Vagina (tissue), 2 donors: Measurements from ENCODE around the gene ACP7.

Experiments
- POLR2A ChIP-seq, 2 donors: fragments of 450-650 bp; IDR thresholded peaks; one replicate each; pipeline ENCODE4 v1.6.1; 2017; ENCODE audit warnings: antibody characterized with exemption in 2 of 2, mild to moderate bottlenecking in 2 of 2, moderate library complexity in 2 of 2
- POLR2AphosphoS5 ChIP-seq, 2 donors: sonication (generic); formaldehyde crosslinking; IDR thresholded peaks; one replicate each; pipeline ENCODE4 v1.9.0; 2017; ENCODE audit warnings: antibody characterized with exemption in 2 of 2, mild to moderate bottlenecking in 2 of 2, low read depth in 1 of 2; ENCODE audit not compliant: insufficient read depth in 1 of 2
- TF ChIP-seq, protein P1 (sequence below), 3 experiments: fragments of 450-650 bp in 2 of 3; fragments of 200-600 bp in 1 of 3; sonication (generic) in 1 of 3; IDR thresholded peaks; one replicate each; pipeline ENCODE4 v1.5.1; 2017 to 2019; ENCODE audit warnings: antibody characterized with exemption in 3 of 3, mild to moderate bottlenecking in 2 of 3, moderate library complexity in 2 of 3

- TF ChIP-seq, protein P1, sequence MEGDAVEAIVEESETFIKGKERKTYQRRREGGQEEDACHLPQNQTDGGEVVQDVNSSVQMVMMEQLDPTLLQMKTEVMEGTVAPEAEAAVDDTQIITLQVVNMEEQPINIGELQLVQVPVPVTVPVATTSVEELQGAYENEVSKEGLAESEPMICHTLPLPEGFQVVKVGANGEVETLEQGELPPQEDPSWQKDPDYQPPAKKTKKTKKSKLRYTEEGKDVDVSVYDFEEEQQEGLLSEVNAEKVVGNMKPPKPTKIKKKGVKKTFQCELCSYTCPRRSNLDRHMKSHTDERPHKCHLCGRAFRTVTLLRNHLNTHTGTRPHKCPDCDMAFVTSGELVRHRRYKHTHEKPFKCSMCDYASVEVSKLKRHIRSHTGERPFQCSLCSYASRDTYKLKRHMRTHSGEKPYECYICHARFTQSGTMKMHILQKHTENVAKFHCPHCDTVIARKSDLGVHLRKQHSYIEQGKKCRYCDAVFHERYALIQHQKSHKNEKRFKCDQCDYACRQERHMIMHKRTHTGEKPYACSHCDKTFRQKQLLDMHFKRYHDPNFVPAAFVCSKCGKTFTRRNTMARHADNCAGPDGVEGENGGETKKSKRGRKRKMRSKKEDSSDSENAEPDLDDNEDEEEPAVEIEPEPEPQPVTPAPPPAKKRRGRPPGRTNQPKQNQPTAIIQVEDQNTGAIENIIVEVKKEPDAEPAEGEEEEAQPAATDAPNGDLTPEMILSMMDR (IDR thresholded peaks at IDR 0.05), result no peak
- TF ChIP-seq POLR2A (IDR thresholded peaks at IDR 0.05) (no peak), POLR2AphosphoS5 (IDR thresholded peaks at IDR 0.05; ENCODE audit: insufficient read depth in 1 of 2, low read depth in 1 of 2) (no peak)
These were observed 49.5 kb downstream of the ACP7 start for GRCh38 chr19:39133431-39134270.
